OCI-LY1 (cell line): Measurements from ENCODE around the gene CYP11A1.

Experiments
- H2AFZ ChIP-seq: fragments of 200-600 bp; sonication (generic), shearing (Covaris generic); 2 replicates; pipeline ENCODE4 v1.6.0; 2014; ENCODE audit warnings: antibody characterized with exemption, mild to moderate bottlenecking, low read length
- H3F3A ChIP-seq: fragments of 200-600 bp; sonication (generic), shearing (Covaris generic); 2 replicates; pipeline ENCODE4 v1.6.0; 2014; ENCODE audit warnings: mild to moderate bottlenecking, antibody characterized with exemption, low read length, moderate library complexity; ENCODE audit not compliant: insufficient read depth
- H3K27ac ChIP-seq: fragments of 200-600 bp; sonication (generic); 2 replicates; pipeline ENCODE4 v1.5.1; 2014; ENCODE audit warnings: low read length, mixed run types, mild to moderate bottlenecking, low read depth; ENCODE audit not compliant: poor library complexity, severe bottlenecking
- H3K27me3 ChIP-seq: fragments of 200-600 bp; sonication (generic); 2 replicates; pipeline ENCODE4 v1.6.0; 2014; ENCODE audit warnings: antibody characterized with exemption, mild to moderate bottlenecking, low read length, moderate library complexity; ENCODE audit not compliant: insufficient read depth
- H3K36me3 ChIP-seq: fragments of 200-600 bp; sonication (generic); 2 replicates; pipeline ENCODE4 v1.6.1; 2014; ENCODE audit warnings: mild to moderate bottlenecking, antibody characterized with exemption, low read length, moderate library complexity, mixed read lengths; ENCODE audit not compliant: insufficient read depth
- H3K4me1 ChIP-seq: fragments of 200-600 bp; sonication (generic); 2 replicates; pipeline ENCODE4 v1.5.1; 2014; ENCODE audit warnings: mild to moderate bottlenecking, low read length, moderate library complexity; ENCODE audit not compliant: insufficient read depth, severe bottlenecking
- H3K4me2 ChIP-seq: fragments of 200-600 bp; sonication (generic), shearing (Covaris generic); 2 replicates; pipeline ENCODE4 v1.6.1; 2014; ENCODE audit warnings: low read length
- H3K4me3 ChIP-seq: fragments of 200-600 bp; sonication (generic); 2 replicates; pipeline ENCODE4 v1.5.1; 2014; ENCODE audit warnings: low read length, low read depth, mild to moderate bottlenecking, mixed read lengths; ENCODE audit not compliant: poor library complexity, severe bottlenecking
- H3K79me2 ChIP-seq: fragments of 200-600 bp; shearing (Covaris generic); 2 replicates; pipeline ENCODE4 v1.6.1; 2016; ENCODE audit warnings: mixed run types, low read length, mixed read lengths; ENCODE audit not compliant: insufficient read depth
- H3K9ac ChIP-seq: fragments of 200-600 bp; sonication (generic), shearing (Covaris generic); 2 replicates; pipeline ENCODE4 v1.6.1; 2014; ENCODE audit warnings: mild to moderate bottlenecking, low read length, mixed read lengths
- H3K9me2 ChIP-seq: fragments of 200-600 bp; sonication (generic), shearing (Covaris generic); 2 replicates; pipeline ENCODE4 v1.6.1; 2014; ENCODE audit warnings: low read depth, mild to moderate bottlenecking, low read length, mixed read lengths
- H3K9me3 ChIP-seq: fragments of 200-600 bp; shearing (Covaris generic); 2 replicates; pipeline ENCODE4 v1.6.1; 2014; ENCODE audit warnings: low read length, mixed read lengths
- H4K20me1 ChIP-seq: fragments of 200-600 bp; sonication (generic), shearing (Covaris generic); 2 replicates; pipeline ENCODE4 v1.6.0; 2016; ENCODE audit warnings: mild to moderate bottlenecking, low read length; ENCODE audit not compliant: insufficient read depth
- EZH2 ChIP-seq: fragments of 200-600 bp; sonication (generic), shearing (Covaris generic); IDR thresholded peaks from 2 replicates; pipeline ENCODE4 v1.8.0; 2017; ENCODE audit warnings: borderline replicate concordance, mixed run types, mild to moderate bottlenecking, antibody characterized with exemption, low read length, moderate library complexity, mixed read lengths
- TF ChIP-seq, protein P1 (sequence below): fragments of 200-600 bp; sonication (generic), shearing (Covaris generic); IDR thresholded peaks from 2 replicates; pipeline ENCODE4 v1.5.1; 2017; ENCODE audit warnings: mild to moderate bottlenecking, antibody characterized with exemption, low read length, moderate library complexity, mixed read lengths

Gene CYP11A1

DNA sequence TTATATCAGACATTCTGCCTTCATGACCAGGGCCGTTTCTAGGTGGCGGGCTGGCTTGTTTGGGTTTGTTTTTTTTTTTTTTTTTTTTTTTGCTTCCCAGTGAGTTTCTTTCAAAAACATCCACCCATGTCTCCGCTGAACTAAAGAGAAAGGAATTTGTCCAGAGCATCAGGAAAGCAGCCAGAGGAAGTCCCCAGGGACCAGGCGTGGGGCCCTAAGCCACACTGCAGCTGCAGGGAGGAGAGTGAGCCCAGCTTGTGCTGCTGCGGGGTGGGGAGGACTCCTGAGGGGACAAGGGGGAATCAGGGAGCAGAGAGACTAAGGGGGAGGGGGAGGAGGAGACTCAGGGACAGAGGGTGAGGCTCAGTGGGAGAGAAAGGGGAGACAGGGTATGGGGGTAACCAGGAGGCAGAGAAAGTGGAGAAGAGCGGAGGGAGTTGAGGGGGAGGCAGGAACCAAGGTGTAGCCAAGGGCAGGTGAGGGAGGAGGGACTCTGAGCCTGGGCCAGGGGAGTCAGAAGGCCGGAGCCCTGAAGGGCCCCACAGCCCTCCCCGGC is 49.5 kb downstream of the CYP11A1 start:
- no peaks in the 10 kb centered on the region for H3K9me3 ChIP-seq
- H4K20me1 ChIP-seq, result no peaks in the 10 kb centered on the region
- H3K79me2 ChIP-seq, result no peaks in the 10 kb centered on the region
- no peaks in the 10 kb centered on the region for H3K4me1 ChIP-seq
- H3K27me3 ChIP-seq, result no peaks in the 10 kb centered on the region
- no peak overlapping the region for H3K9ac ChIP-seq
- no peak overlapping the region for H3K4me2 ChIP-seq
- H3F3A ChIP-seq, result no peaks in the 10 kb centered on the region
- H3K36me3 ChIP-seq, result no peaks in the 10 kb centered on the region
- H3K9me2 ChIP-seq, result no peaks in the 10 kb centered on the region
- TF ChIP-seq, protein P1, sequence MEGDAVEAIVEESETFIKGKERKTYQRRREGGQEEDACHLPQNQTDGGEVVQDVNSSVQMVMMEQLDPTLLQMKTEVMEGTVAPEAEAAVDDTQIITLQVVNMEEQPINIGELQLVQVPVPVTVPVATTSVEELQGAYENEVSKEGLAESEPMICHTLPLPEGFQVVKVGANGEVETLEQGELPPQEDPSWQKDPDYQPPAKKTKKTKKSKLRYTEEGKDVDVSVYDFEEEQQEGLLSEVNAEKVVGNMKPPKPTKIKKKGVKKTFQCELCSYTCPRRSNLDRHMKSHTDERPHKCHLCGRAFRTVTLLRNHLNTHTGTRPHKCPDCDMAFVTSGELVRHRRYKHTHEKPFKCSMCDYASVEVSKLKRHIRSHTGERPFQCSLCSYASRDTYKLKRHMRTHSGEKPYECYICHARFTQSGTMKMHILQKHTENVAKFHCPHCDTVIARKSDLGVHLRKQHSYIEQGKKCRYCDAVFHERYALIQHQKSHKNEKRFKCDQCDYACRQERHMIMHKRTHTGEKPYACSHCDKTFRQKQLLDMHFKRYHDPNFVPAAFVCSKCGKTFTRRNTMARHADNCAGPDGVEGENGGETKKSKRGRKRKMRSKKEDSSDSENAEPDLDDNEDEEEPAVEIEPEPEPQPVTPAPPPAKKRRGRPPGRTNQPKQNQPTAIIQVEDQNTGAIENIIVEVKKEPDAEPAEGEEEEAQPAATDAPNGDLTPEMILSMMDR, result no peak
- no peak for TF ChIP-seq EZH2
- no peak overlapping the region for H3K4me3 ChIP-seq
- H3K27ac ChIP-seq, result no peak overlapping the region
- no peak overlapping the region for H2AFZ ChIP-seq

DNA sequence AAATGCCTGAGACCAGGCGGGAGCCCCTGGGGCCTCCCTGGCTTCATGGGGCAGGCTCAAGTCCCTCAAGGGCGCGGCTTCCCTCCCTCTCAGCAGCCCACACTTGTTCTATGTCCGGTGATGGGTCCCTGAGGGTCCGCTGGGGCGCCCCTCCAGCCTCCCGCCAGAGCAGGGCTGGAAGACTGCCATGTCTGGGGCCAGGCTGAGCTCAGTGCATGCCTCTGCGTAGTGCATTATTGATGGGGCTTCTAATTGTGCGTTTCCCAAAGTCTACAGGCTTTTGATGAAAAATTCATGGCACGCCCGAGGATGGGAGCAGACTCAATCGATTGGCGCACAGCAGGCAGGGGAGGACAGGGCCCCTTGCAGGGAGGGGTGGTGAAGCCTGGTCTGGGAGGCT is 51.3 kb downstream of the CYP11A1 start:
- Histone ChIP-seq H3K79me2 (no peaks in the 10 kb centered on the region), H3K27me3 (no peaks in the 10 kb centered on the region), H3K4me2 (no peak overlapping the region), H4K20me1 (no peaks in the 10 kb centered on the region), H3K27ac (no peak overlapping the region), H2AFZ (no peak overlapping the region), H3K36me3 (no peaks in the 10 kb centered on the region), H3K4me3 (no peak overlapping the region), H3F3A (no peaks in the 10 kb centered on the region), H3K9me3 (no peaks in the 10 kb centered on the region), H3K4me1 (no peaks in the 10 kb centered on the region), H3K9me2 (no peaks in the 10 kb centered on the region), H3K9ac (no peak overlapping the region)
- TF ChIP-seq, protein P1, result no peak
- no peak for TF ChIP-seq EZH2

DNA sequence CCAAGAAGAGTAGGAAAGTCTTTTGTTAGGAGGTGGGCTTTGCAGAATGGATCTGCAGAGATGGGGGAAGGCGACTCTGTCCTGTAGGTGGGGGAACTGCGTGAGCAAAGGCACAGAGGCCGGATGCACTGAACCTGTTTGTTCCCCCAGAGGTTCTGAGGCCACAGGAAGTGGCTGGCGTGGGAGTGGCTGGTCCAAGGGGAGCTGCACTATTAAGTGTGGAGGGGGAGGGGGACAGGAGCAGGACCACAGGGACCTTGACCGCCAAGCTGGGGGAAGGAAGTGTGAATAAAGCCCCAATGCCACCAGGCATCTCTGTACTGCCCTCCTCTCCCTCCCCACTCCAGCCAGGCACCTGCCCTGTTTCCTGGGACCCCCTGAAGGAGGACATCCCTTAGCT is 51.8 kb downstream of the CYP11A1 start:
- Histone ChIP-seq H3K27me3 (no peaks in the 10 kb centered on the region), H3K4me3 (no peak overlapping the region), H3K27ac (no peak overlapping the region), H3K4me2 (no peak overlapping the region), H3K79me2 (no peaks in the 10 kb centered on the region), H2AFZ (no peak overlapping the region), H3K4me1 (no peaks in the 10 kb centered on the region), H3K9ac (no peak overlapping the region), H3K9me3 (no peaks in the 10 kb centered on the region), H4K20me1 (no peaks in the 10 kb centered on the region), H3K9me2 (no peaks in the 10 kb centered on the region), H3F3A (no peaks in the 10 kb centered on the region), H3K36me3 (no peaks in the 10 kb centered on the region)
- no peak for TF ChIP-seq EZH2
- TF ChIP-seq, protein P1, result no peak
